Kidney epithelial cell (primary cell): ENCODE results near the gene TXN. TPM values are rescaled to one million over a fixed set of nuclear protein-coding genes. Genes with fewer than 3 reads are reported as not detected.

Experiments used
- DNase-seq: peaks from one replicate; pipeline ENCODE4 v3.0.0-alpha.2; 2010; ENCODE audit warnings: low read depth
- H3K27me3 ChIP-seq: 2 replicates; pipeline ENCODE4 v1.6.0; 2011; ENCODE audit warnings: low read length; ENCODE audit not compliant: control insufficient read depth, insufficient read depth
- H3K36me3 ChIP-seq: 2 replicates; pipeline ENCODE4 v1.5.1; 2011; ENCODE audit warnings: low read length; ENCODE audit not compliant: control insufficient read depth, insufficient read depth
- H3K4me3 ChIP-seq: 2 replicates; pipeline ENCODE4 v1.5.1; 2011; ENCODE audit warnings: low read depth, mild to moderate bottlenecking, control low read depth, low read length
- total RNA-seq: library from RNA; depleted of rRNA; stranded (reverse); fragments of >200 nt; gene quantifications from 2 replicates; pipeline ENCODE4 v1.2.3, GENCODE V29; 2015
- TF ChIP-seq, protein P1 (sequence below): IDR thresholded peaks from 2 replicates; pipeline ENCODE4 v1.5.1; 2011; ENCODE audit warnings: mild to moderate bottlenecking, moderate library complexity, low read length, control low read depth, inconsistent platforms; ENCODE audit not compliant: insufficient read depth, poor library complexity, severe bottlenecking

TXN gene
- total RNA-seq, 1 donor from 2014 or later = 321 TPM

DNA sequence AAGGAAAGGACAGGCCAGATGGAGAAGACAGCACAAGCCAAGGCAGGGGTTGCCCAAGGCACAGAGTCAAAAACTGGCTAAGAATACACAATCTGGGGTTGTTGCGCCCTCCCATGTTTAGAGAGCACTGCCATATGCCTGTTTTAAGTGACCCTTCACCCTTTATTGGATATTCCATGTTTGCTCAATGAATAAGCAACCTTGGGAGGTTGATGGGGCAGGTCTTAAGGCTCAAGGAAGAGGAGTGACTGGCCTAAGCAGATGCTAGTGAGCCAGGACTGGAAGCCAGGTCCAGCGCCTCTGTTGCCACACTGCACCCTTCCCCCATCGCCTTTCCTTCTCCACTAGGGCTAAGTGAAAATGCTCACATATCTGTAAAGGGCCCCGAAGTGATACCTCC, 6.7 kb downstream of the TXN start:
- TF ChIP-seq, protein P1, sequence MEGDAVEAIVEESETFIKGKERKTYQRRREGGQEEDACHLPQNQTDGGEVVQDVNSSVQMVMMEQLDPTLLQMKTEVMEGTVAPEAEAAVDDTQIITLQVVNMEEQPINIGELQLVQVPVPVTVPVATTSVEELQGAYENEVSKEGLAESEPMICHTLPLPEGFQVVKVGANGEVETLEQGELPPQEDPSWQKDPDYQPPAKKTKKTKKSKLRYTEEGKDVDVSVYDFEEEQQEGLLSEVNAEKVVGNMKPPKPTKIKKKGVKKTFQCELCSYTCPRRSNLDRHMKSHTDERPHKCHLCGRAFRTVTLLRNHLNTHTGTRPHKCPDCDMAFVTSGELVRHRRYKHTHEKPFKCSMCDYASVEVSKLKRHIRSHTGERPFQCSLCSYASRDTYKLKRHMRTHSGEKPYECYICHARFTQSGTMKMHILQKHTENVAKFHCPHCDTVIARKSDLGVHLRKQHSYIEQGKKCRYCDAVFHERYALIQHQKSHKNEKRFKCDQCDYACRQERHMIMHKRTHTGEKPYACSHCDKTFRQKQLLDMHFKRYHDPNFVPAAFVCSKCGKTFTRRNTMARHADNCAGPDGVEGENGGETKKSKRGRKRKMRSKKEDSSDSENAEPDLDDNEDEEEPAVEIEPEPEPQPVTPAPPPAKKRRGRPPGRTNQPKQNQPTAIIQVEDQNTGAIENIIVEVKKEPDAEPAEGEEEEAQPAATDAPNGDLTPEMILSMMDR = no peak
- Histone ChIP-seq H3K36me3 (peaks cover 1% of the 10 kb centered on the region), H3K27me3 (no peaks in the 10 kb centered on the region), H3K4me3 (no peak overlapping the region)
- DNase-seq = no peak

DNA sequence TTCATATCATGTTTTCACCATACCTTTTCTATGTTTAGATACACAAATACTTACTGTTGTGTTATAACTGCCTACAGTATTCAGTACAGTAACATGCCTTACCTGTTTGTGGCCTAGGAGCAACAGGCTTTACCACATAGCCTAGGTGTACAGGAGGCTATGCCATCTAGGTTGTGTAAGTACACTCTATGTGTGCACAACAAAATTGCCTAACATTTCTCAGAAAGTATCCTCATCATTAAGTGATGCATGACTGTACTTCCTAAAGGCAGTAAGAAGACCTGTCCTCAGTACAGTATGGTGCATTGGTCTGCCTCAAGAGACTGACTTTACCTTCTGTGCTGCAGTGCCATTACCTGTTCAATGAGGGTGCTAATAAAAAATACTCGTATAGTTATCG, 7.9 kb downstream of the TXN start:
- no peak for DNase-seq
- H3K27me3 ChIP-seq = no peaks in the 10 kb centered on the region
- TF ChIP-seq, protein P1 = no peak
- H3K36me3 ChIP-seq = peaks cover 1% of the 10 kb centered on the region
- no peak overlapping the region for H3K4me3 ChIP-seq

DNA sequence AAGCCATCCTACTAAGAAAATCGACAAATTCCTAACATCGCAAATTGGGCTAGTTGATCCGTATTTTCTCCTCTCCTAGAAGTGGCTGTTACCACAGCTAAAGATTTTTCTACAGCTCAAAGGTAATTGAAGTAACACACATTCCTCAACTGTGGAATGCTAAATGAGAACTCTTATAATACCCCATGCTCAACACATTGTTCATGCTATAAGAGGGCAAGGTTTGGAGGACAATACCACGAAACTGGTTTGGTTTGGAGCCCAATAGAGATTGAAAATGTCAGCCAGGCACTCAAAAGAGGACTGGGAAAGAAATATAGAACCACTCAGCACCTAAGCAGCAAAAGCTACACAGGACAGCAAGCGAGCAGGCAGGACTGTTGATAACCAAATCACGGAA, 10.1 kb downstream of the TXN start:
- Histone ChIP-seq H3K36me3 (peaks cover 1% of the 10 kb centered on the region), H3K27me3 (no peaks in the 10 kb centered on the region), H3K4me3 (no peak overlapping the region)
- no peak for DNase-seq
- TF ChIP-seq, protein P1 = no peak

DNA sequence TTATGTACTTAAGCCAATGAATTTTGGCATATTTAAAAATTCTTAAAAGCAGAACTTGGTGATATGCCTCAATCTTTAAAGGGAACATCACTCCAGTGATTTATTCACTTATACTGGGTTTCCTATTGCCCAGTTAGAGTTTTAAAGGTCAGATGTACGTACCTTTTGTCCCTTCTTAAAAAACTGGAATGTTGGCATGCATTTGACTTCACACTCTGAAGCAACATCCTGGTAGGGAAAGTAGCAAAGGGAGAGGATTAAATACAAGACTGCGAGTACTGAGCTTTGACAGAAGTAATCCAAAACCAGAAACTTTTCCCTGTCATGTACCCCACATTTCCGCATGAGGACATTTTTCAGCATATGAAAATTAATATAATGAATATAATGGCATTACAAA, 11.7 kb downstream of the TXN start:
- TF ChIP-seq, protein P1 = no peak
- Histone ChIP-seq H3K27me3 (no peaks in the 10 kb centered on the region), H3K4me3 (no peak overlapping the region), H3K36me3 (peaks cover 1% of the 10 kb centered on the region)
- DNase-seq = no peak

DNA sequence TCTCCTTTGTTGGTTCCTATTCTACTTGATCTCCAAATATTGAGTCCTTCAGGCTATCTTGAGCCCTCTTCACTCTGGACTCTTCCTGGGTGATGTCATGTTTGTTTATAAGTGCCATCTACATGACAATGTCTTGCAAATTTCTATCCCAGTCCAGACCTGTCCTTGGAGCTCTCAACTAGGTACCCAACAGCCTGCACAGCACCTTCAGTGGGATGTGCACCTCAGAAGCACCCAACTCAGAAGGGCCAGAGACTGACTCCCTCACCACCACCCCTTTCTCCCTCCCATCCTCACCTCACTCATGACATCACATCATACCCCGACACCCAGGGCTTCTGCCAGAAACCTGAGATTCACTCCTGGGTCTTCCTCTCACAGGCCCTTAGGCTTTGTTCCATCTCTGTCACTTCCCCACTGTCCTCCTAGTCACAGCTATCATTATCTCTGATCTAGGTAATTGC, 14.4 kb downstream of the TXN start:
- TF ChIP-seq, protein P1 = no peak
- Histone ChIP-seq H3K36me3 (no peaks in the 10 kb centered on the region), H3K27me3 (no peaks in the 10 kb centered on the region), H3K4me3 (no peak overlapping the region)
- no peak for DNase-seq

DNA sequence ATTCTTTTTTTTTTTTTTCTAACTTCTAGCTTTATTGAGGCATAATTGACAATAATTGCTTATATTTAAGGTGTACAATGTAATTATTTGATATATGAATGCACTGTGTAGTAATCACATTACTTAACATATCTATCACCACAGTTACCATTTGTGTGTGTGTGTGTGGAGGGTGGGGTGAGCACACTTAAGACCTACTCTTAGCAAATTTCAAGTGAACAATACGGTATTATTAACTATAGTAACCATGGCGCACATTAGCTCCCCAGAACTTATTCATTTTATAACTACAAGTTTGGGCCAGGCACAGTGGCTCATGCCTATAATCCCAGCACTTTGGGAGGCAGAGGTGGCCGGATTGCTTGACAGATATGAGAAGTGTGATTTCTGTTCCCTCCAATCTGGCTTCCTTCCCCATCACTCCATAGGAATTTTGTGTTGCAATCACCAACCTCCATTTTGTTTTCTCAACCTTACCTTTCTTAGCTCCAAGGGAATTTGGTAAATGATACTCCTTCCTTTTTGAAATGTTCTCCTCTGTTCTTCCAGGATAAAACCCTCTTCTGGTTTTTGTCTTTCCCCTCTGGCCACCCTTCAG, 14.9 kb downstream of the TXN start:
- Histone ChIP-seq H3K4me3 (no peak overlapping the region), H3K27me3 (no peaks in the 10 kb centered on the region), H3K36me3 (no peaks in the 10 kb centered on the region)
- no peak for DNase-seq
- TF ChIP-seq, protein P1 = no peak
